T1000 (cell line): ENCODE measurements around the gene PPP1R12B.
"Not testable (repeated sequence)": the region's sequence is repeated elsewhere in the genome, so short reads cannot be mapped to it uniquely, and the experiment has no call there.

Experiments used
- DNase-seq: peaks from one replicate; lab custom pipeline; 2025; ENCODE audit warnings: mixed read lengths; lab: John Stamatoyannopoulos, UW

The PPP1R12B gene

DNA sequence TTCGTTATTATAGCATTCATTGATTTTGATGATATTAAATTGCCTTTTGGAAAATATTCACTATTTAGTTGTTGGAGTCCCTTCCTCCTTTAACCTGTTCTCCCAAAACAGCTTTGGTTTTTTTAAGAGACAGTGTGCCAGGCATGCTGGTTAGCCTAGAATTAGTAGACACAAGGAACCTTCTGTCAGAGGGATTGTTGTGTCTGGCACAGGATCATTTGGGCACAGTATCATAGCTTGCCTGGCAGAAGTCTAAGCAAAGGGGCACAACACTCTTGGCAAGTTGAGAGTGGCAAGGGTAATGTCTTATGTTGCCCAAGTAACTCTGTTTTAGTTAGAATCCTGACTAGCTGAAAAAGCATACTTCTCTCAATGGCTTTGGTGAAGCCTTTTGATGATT, 49.9 kb downstream of the PPP1R12B start:
- DNase-seq, result not testable (repeated sequence)

DNA sequence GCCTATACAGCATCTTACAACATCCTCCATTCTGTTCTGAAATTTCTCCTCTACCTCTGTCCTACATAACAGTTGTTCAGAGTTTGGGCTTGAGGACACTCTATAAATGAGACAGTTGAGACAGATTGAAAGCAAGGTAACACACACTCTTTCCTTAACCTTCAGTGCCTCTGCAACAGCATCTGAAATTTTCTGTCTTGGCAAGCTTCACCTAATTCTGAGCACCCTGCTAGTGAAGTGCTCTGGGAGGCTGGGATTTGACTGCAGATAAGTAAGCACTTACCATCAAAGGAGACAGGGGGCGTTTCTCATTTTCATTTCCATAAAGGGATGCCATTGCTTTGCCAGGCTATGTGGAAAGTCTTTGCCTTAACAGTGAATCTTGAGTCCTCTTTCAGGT, 53.3 kb downstream of the PPP1R12B start:
- not testable (repeated sequence) for DNase-seq

DNA sequence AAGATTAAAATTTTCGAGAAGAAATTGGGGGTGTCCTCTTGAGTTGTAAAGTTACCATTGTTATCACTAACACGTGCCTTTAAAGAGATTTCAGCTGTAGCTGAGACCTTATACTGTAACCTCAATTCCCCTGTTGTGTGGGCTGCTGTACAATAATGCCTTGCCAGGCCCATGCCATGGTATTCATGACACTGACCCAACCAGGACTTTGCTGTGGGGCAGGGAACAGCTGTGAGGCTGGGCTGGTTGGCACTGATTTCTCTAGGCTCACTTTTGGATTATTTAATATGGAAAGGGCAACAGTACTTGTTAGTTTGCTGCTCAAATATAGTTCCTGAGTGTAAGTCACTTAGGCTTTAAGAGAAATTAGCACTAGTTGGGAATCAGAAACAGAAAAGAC, 54.9 kb downstream of the PPP1R12B start:
- DNase-seq, result not testable (repeated sequence)

DNA sequence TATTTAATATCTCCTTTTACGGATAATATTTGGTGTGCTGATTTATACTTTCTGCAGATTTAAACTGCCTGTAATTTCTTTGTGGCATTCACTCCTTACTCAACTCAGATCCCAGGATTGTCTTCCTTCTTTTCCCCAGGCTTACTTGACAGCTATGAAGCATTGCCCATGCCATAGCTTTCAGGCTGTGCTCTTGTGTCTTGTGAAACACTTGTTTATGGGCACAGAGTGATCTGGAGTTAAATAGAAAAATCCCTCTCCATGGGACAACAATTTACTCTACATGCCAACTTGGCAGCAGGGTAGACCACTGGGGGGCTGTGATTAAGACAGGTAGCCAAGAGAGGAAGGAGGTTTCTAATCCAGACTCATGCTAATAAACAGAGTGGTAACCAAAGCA, 57.4 kb downstream of the PPP1R12B start:
- DNase-seq, result no peak

DNA sequence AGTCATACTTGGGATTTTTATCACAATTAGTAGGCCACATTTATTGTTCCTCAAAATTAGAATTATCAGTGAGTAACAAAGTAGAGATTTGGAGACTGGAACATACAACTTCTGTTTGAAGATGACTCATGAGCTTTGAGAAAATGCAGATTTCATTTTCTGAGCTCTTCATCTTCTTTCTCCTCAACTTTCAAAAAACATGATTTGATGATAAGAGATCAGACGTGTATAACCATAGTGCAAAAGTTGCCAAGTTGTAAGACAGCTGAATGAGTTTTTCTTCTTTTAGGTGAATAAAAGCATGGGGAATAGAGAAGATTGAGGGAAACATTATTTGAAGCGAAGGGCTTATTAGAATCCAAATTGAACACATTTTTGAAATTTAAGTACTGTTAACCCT, 58.4 kb downstream of the PPP1R12B start:
- DNase-seq, result not testable (repeated sequence)

DNA sequence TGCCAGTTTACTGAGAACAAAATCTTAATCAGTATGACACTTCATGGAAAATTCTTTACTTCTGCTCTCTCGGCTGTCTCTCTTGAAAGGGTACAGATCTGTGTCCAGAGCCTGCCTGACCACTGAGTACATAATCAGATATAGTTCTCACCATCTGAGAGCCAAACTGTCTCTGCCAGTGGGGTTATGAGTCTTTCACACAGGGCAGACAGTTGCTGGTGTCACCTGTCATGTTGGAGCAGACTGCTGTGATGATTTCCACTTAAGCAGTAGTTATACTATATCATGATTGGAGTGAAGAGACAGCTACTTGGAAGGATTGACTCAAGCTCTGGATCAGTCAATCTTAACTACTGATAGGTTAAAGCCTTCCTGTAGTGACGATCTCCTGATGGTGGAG, 58.9 kb downstream of the PPP1R12B start:
- DNase-seq, result not testable (repeated sequence)

DNA sequence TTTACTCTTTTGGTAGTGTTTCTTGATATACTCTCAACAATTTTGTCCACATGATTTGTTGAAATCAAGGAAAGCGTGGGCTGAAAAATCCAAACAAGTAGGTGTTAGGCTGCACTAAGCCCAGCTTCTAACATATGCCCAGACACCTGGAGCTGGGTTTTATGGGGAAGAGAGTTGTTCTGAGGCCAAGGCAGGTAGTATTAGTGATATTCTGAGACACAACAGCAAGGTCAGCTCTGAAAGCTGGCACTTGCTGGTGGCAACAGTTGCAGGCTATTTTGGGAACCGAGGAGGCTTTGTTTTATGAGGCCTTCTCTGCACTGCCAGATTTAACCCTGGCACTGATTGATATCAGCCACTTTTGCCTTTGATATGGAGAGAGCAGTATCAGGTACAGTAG, 61.8 kb downstream of the PPP1R12B start:
- DNase-seq, result not testable (repeated sequence)

DNA sequence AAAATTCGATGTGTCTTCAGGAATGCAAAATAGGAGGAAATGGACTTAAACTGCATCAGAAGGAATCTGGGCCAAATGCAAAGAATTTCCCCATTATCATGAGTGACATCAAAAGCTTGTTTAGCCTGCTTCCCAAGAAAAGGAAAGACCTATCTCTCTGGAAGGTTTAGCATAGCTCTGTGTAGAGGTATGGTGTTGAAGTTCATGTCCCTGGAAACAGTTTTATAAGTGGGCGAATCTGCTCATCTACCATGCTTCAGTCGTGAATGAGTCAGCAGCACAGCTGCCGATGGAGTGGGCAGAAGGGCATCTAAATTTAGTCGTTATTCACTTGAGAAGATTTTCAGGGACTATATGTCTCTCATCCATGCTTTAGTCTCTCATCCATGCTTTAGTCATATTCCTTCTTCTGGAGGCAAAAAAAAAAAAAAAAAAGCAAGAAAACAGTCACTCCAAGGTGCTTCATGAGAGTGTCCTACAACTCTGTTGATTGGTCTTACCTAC, 62.4 kb downstream of the PPP1R12B start:
- DNase-seq, result not testable (repeated sequence)

DNA sequence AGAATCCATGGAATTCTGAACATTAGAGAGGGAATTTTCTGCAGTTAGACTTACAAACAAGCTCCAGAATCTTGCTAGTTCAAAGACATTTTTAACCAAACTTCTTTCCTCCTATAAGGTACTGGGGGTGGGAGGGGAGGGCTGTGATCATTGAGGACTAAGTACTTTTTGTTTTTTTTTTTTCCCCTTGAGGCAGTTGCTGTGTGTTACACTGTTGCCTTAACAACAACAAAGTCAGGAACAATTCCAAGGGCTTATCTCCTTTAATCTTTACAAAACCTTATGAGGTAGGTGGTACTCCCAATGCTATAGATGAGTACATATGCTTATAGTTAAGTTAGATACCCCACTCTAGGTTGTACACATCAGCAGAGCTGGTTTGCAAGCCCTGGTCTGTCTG, 62.9 kb downstream of the PPP1R12B start:
- no peak for DNase-seq

DNA sequence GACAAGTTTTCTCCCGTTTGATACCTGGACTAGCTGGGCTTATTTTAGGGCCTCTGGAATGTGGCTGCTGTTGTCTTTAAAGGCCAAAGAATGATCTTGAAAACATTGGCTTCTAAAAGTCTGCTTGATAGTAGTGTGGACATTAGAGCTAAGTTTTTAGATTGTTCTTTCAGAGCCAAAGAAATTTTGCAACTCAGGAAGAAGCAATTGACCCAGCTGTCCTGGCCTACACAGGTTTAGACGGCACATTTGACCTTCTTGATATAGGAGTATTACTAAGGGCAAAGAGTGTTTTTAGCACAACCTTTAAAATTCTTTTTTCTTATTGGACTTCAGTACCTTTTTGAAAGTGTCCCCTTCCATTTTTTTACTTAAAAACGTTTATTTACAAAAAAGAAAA, 63.9 kb downstream of the PPP1R12B start:
- DNase-seq, result not testable (repeated sequence)

DNA sequence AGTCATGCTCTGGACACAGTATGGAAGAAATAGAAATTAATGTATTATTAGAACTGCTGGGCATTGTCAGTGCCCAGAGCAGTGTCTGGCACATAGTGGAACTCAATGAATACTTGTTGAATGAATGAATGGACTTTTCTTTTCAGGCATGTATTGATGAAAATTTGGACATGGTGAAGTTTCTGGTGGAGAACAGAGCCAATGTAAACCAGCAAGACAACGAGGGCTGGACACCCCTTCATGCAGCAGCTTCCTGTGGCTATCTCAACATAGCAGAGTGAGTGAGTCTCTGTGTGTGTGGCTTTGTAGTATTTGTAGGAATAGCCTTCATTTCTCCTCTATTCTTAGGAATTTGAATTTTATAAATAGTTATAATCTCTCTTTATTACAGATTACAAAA, 68.1 kb downstream of the PPP1R12B start:
- no peak for DNase-seq

DNA sequence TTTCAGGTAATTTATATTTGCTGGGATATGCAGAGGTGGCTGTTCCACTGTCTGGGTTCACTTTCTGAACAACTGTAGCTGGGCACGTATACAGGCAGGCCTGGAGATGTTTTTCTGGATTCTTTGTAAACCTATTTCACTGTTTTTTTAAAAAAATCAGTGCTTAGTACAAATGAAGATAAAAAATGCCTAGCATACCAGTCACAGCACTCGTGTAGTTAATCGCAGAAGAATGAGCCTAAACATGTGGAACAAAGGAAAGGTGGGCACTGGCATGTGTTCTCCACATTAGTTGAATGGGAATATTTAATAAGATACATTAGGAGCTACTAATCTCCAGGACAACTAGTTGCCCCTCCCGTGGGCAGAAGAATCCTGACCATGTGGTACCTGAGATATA, 68.6 kb downstream of the PPP1R12B start:
- not testable (repeated sequence) for DNase-seq

DNA sequence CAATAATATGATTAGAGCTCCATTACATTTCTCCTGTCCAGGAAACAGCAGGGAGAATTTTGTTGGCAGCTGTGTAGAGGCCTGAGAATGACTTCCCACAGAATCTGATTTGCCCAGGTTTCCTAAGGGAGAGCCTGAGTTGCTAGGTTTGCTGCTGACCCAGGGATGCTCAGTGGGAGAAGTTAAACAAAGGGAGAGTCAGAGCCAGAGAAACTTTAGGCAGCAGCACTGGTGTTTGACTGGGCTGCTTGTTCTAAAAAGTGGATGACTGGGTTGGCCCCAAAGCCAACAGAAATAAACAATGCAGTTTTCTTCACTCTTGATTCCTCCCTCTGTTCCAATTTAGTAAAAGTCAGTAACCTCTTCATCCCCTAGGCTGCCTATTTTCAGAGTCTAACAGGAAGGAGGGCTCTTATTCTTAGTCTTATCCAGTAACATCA, 69.3 kb downstream of the PPP1R12B start:
- not testable (repeated sequence) for DNase-seq

DNA sequence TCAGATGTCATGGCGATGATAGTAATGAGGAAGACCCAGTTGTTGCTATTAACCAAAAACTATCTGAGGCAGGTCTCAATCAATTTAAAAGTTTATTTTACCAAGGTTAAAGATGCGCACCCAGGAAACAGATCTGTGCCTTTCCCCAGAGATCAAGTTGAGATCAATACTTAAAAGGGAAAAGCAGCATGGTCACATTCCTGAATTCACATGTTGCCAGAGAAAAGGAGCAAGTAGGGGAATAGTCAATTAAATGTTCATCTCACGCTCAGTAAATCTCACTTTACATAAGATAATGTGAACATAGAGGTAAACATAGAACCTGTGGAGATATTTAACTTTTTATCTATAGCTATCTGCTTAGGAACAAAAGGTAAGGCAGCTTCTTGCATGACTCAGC, 71.2 kb downstream of the PPP1R12B start:
- not testable (repeated sequence) for DNase-seq

DNA sequence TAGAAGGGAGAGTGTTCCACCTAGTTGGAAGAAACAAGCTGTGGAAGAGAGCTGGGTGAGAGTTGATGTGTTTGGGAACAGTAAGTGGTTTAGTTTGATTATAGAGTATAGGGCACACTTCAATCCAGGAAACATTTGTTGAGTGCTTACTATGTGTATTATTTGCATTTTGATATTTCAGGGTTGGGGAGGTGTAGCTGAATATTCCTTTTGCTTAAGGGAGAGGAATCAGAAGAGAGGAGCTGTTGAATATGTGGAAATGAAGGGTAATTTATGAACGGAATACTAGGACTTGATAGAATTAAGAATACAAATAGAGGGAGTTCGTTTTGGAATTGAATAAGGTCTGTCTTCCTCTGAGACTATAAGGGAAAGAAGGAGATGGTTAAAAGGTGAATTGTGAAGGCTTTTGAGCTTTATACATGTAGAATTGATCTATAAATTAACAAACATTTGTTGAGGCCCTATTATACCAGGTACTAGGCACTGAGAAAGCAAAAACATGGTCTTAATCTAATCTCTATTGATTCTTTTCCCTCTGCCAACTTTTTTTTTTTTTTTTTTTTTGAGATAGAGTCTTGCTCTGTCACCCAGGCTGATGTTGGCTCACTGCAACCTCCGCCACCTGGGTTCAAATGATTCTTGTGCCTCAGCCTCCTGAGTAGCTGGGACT, 72.1 kb downstream of the PPP1R12B start:
- not testable (repeated sequence) for DNase-seq

DNA sequence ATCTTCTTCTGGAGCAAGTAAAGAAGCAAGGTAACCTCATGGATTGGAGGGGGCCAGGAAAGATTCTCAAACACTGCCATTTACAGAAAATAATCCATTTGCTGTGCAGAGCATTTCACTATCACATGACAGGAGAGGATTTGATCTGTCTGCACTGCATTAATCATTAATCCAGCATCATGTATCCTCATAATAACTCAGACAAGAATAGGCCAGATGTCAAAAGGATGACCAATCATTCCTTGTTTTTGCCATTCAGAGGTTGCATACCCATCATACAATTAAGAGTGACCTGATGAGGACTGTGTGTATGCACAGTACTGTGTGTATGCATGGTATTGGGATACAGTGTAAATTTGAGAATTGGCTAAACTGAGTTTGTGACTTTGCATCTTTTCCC, 74.2 kb downstream of the PPP1R12B start:
- DNase-seq, result not testable (repeated sequence)

DNA sequence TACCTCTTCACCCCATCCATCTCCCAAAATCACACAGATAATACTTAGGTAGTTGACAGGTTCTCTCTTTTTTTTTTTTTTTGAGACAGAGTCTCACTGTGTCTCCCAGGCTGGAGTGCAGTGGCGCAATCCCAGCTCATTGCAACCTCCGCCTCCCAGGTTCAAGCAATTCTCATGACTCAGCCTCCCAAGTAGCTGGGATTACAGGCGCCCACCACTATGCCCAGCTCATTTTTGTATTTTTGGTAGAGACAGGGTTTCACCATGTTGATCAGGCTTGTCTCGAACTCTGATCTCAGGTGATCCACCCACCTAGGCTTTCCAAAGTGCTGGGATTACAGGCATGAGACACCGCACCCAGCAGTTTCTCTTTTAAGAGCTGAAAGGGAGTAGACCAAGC, 75.8 kb downstream of the PPP1R12B start:
- not testable (repeated sequence) for DNase-seq

DNA sequence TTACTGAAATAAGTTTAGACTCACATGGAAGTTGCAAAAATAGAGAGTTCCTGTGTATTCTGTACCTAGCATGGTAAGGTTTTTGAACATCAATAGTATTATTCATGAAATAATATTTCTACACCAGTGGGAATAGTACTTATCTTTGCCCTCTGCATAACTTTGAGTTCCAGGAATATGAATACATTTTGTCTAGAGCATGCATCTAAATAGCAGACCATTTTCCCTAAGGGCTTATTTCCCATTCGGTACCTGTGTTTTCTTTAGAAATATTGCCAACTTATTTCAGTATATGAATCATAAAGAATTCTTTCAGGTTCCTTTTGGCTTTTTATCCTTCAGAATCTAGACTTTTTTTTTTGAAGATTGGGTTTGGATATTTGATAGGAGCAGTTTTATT, 81.6 kb downstream of the PPP1R12B start:
- not testable (repeated sequence) for DNase-seq

DNA sequence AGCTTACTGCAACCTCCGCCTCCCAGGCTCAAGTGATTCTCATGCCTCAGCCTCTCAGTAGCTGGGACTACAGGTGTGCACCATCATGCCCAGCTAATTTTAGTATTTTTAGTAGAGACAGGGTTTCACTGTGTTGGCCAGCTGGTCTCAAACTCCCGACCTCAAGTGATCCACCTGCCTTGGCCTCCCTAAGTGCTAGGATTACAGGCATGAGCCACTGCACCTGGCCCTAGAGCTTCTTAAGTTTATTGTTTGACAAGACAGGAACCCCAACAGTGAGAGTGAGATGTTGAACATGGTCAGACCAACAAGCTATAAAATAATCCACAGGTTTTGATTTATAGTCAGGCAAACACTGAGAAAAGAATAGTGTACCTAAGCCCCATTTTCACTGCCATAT, 83.8 kb downstream of the PPP1R12B start:
- not testable (repeated sequence) for DNase-seq

DNA sequence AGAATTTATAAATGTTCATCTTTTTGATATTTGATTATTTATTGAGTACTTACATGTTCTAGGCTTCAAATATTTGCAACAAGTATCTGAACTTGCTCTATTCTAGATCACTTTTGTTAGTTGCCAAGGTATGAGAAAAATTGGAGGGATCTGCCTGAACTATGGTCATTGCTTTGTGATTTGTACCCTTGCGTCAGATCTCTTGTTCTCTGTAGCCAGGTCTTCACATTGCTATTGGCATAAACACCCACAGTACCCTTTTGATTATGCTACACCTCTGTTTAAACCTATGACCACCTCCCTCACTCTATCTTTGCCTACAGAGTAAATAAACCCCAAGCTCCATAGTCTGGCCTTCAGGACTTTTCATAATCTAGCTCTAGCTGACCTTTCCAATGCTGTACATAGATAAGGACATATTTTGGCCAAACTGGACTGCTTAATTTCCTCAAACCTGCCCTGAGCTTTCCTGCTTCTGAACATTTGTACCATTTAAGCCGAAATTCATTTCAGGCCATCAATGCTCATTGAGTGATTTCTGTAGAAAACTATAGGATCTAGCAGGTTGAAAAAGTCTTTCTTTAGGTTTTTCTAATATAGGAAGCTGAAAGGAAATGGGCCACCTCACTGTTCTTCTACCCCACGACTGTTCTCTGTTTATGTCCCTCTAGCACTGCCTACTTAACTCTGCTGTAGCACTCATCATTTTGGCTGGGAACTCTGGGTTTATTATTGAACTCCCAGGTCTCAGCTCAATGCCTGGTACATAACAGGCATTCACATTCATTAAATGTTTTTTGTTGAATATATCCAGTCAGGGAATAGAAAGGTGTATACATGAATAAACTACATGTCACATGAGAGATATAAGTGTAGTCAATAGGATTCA, 84.9 kb downstream of the PPP1R12B start:
- no peak for DNase-seq

DNA sequence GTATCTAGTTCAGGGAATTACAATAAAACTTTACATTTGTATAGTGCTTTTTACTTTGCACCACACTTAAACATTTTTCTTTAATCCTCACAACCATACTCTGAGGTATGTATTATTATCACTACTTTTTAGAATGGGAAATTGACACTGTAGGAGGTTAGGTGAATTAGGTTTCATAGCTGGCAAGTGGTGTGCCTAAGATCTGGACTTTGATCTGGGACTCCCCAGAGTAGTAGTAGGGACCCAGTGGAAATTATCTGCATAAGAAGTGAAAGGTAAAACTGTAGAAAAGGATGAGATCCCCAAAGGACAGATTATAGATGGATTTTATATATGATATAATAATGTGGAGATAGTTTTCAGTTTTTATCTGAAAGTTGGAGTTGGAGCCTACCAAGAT, 85.6 kb downstream of the PPP1R12B start:
- DNase-seq, result no peak

DNA sequence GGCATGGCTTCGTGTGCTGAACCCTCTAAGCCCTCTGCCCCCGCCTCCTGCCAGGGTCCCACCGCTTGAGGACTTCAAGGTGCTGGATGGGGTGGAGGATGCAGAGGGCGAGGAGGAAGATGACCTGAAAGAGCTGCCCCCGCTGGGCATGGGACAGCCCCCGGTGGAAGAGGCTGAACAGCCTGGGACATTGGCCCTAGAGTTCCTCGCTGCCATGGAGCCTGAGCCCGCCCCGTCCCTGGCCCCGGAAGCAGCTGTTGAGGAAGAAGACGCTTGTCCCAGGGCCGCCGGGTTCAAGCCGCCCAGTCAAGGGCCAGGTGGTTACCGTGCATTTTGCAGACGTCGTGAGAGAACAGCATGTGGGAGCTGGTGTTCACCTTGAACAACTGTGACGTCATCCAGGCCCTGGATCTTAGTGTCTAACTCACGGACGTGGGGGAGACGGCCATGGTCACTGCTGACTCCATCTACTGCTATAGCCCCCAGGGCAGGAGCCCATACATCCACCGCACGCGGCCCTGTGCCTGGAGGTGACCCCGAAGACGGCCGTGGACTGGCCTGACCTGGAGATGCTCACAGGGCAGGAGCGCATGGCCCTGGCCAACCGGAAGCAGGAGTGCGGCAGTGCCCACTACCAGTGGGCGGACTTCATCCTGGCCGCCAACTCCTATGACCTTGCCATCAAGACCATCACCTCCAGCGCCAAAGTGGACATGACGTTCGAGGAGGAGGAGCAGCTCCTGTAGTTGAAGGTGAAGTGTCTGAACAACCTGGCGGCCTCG, 90.1 kb downstream of the PPP1R12B start:
- DNase-seq, result no peak
